ENCODE data around the gene SCOC.
A peak's percentile ranks its signal among the peaks of the same experiment; 100 is the strongest.

Gene SCOC

GRCh38 chr4:140373328-140374129 lies at the start of gene SCOC:
Gene SCOC, plus strand, starts transcription at chr4:140373646. Its CDS starts 5,525 bp downstream, at chr4:140379171.
- peak; percentile 100 for DNase-seq

- peak; percentile 71 for DNase-seq
Observed at GRCh38 chr4:140326395-140326993, 47.0 kb upstream of the SCOC start.

- DNase-seq = peak; percentile 47
Observed at GRCh38 chr4:140330311-140330900, 43.0 kb upstream of the SCOC start.

GRCh38 chr4:140331245-140331644 lies 42.2 kb upstream of the SCOC start:
- DNase-seq = no peak

- DNase-seq = no peak
Observed at GRCh38 chr4:140331876-140332275, 41.6 kb upstream of the SCOC start.

- no peak for DNase-seq
Observed at GRCh38 chr4:140332734-140333133, 40.7 kb upstream of the SCOC start.

GRCh38 chr4:140333523-140333922 lies 39.9 kb upstream of the SCOC start:
- no peak for DNase-seq

GRCh38 chr4:140335076-140335475 lies 38.4 kb upstream of the SCOC start:
- DNase-seq = no peak

- DNase-seq = no peak
Observed at GRCh38 chr4:140336730-140337129, 36.7 kb upstream of the SCOC start.

- no peak for DNase-seq
Observed at GRCh38 chr4:140342620-140343019, 30.8 kb upstream of the SCOC start.

GRCh38 chr4:140343303-140343702 lies 30.1 kb upstream of the SCOC start:
- no peak for DNase-seq

- DNase-seq = no peak
Observed at GRCh38 chr4:140344101-140344500, 29.3 kb upstream of the SCOC start.

GRCh38 chr4:140344621-140345020 lies 28.8 kb upstream of the SCOC start:
- no peak for DNase-seq

GRCh38 chr4:140346136-140346535 lies 27.3 kb upstream of the SCOC start:
- peak; percentile 62 for DNase-seq

GRCh38 chr4:140349816-140350215 lies 23.6 kb upstream of the SCOC start:
- DNase-seq = no peak

GRCh38 chr4:140351093-140352075 lies 22.1 kb upstream of the SCOC start:
- DNase-seq = peak; percentile 27

- DNase-seq = no peak
Observed at GRCh38 chr4:140353786-140354185, 19.7 kb upstream of the SCOC start.

- DNase-seq = no peak
Observed at GRCh38 chr4:140355288-140355687, 18.2 kb upstream of the SCOC start.

- no peak for DNase-seq
Observed at GRCh38 chr4:140357868-140358267, 15.6 kb upstream of the SCOC start.

- DNase-seq = no peak
Observed at GRCh38 chr4:140358281-140358680, 15.2 kb upstream of the SCOC start.

- peak; percentile 79 for DNase-seq
Observed at GRCh38 chr4:140359562-140360427, 13.7 kb upstream of the SCOC start.

GRCh38 chr4:140361099-140361498 lies 12.3 kb upstream of the SCOC start:
- no peak for DNase-seq

Measured in midbrain (tissue), 1 donor.